NCI-H82 treated with DMSO at 0.1 percent for 48 hours (cell line): ENCODE data around the gene PIGU.
A peak's percentile ranks its signal among the peaks of the same experiment; 100 is the strongest.
"Not testable (repeated sequence)": the region's sequence is repeated elsewhere in the genome, so short reads cannot be mapped to it uniquely, and the experiment has no call there.

ENCODE experiments used
- DNase-seq: peaks from one replicate; lab custom pipeline; 2025; ENCODE audit not compliant: unreplicated experiment; lab: John Stamatoyannopoulos, UW

The PIGU gene

GRCh38 chr20:34537651-34538050 is 139.2 kb downstream of the PIGU start:
- no peak for DNase-seq

- peak; percentile 11 for DNase-seq
These were observed 140.0 kb downstream of the PIGU start for GRCh38 chr20:34536798-34537394.

GRCh38 chr20:34535857-34536256 is 141.0 kb downstream of the PIGU start:
- no peak for DNase-seq

- DNase-seq, result no peak
These were observed 141.5 kb downstream of the PIGU start for GRCh38 chr20:34535301-34535840.

GRCh38 chr20:34534391-34535165 is 142.3 kb downstream of the PIGU start:
- no peak for DNase-seq

DNA sequence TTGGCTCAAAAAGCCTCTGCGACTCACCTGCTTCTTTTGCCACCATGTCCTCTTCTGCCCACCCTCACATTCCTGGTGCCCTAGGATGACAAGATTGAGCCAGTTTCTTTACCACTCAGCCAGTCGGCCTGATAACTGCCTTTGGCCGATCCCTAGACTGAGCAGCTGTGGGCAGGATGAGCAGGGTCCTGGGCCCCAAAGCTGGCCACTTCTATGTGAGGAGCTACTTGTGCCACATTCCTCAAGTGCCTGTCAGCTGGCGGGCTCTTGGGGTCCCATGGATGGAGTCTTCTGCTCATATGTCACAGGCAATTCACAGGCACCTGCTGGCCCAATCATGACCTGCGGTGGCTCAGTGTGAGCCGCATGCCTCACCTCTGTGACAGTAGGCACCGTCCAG is 144.1 kb downstream of the PIGU start:
- no peak for DNase-seq

DNA sequence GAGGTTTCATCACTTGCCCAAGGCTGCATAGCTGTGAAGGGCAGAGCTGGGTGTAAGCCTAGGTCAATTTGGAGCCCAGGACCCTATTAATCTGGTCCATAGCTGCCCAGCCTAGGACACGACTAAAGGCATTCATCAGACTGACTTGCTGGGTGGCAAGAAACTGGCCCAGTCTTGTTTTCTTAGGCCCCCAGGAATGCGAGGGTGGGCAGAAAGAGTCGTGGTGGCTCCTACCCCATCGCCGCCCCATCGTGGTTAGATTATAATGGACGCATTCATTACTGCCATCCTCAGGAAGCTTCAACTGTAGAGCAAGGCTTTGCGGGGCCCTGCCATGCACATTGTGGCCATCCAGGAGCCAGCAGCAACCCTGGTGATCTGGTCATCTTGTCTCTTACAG is 144.6 kb downstream of the PIGU start:
- no peak for DNase-seq

DNA sequence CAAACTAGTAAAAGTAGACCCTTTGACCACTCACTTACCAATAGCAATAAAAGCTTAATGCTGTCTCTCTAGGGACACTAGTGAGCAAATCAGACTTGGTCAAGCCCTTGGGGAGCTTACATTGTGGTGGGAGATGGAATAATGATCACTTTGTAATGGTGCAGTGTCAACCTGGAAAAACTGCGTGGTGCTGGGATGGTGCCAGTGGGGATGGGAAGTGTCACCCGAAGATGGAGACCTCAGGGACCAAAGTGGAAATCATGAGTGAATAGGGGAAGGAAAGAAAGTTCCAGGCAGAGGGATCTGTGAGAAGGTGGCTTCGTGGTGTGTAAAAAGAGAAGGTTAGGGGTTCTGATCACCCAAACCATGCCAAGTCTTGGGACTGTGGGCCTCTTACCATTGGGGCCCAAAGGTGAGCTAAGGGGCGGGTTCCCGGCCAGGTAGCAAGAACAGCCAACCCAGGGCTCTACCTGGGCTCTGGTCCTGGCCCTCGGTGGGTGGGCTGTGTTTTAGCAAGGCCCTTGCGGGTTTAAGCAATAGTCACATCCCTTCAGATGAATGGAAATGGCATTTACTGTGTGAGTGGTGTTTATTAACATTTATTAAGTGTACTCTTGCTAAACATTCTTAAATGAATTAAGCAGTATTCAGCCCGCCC is 145.2 kb downstream of the PIGU start:
- DNase-seq, result no peak

DNA sequence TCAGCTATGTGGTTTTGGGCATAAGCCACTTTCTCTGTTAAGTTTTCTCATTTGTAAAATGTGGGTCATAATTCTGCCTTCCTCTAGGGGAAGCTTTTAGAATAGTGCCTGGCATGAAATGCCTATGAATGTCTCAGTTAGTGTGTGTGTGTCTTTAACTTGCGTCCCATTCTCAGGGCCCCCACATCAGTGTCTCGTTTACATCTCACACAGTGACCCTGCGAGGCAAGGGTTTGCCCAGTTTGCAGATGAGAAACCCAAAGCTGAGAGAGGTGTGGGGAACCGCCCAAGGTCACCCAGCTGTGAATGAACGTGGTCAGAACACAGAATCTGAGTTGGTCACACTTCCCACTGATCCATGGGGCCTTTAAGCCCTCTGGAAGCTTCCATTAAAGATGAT is 146.6 kb downstream of the PIGU start:
- DNase-seq, result no peak

- no peak for DNase-seq
These were observed 147.2 kb downstream of the PIGU start for GRCh38 chr20:34529742-34530141.

GRCh38 chr20:34528921-34529297 is 148.0 kb downstream of the PIGU start:
- no peak for DNase-seq

DNA sequence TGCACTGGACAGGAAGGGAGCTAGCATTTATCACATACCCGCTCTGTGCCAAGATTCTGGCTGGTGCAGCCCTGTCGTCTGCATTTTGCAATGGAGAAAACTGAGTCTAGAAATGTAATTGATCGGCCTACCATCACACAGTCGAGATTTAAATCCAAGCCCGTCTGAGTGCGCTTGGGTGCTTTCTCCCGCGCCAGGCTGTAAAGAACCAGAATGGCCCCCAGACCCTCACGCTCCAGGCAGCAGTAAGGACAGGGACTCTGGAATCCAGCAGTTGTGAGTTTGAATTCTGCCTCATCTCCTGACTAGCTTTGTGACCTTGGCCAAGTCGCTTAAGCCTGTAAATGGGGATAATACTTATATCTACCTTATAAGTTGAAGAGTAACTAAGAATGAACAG is 149.9 kb downstream of the PIGU start:
- DNase-seq, result no peak

DNA sequence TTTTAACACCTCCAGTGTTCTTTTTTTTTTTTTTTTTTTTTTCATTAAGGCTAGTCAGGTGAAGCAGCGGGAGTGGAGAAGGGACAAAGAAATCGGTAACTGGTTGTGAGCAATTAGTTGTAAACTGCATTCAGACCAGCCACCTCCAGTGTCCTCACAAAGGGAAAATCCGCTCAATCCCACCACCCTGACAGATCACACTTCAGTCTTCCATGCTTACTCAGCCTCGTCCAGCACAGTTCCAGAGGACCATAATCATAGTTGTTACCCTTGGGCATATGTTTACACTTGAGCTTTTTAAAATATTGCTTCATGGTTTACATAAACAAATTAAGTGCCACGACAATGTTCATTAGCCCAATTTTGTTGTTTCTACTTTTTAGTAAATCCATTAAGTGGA is 150.4 kb downstream of the PIGU start:
- DNase-seq, result no peak

DNA sequence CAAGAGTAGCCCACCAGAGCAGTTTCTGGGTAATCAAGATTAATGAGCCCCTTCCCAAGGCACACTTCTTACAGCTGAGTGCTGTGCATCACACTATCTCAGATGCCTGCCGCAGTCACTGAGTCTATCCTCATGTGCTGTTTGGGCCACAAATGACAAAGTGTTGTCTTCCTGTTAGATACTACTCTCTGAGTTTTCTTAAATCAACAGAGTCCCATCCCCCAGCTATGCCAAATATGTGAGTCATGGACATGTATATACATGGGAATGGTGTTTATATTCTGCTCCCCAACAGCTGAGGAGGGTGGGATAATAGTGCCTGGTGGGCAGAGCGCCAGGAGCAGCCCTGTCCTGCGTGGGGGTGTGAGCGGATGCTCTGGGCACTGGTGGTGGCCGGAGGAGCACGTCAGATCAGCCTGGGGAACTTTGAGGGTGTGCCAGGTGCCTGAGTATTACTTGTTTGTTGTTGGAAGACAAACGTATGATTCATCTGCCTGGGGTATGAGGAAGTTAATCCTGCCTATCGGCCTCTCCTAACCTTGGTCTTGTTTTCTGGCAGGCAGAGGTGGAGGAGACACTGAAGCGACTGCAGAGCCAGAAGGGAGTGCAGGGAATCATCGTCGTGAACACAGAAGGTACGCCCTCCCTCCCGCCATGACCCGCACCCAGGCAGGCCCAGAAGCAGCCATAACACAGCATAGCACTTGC is 151.0 kb downstream of the PIGU start:
- no peak for DNase-seq

- no peak for DNase-seq
These were observed 151.6 kb downstream of the PIGU start for GRCh38 chr20:34525342-34525708.

DNA sequence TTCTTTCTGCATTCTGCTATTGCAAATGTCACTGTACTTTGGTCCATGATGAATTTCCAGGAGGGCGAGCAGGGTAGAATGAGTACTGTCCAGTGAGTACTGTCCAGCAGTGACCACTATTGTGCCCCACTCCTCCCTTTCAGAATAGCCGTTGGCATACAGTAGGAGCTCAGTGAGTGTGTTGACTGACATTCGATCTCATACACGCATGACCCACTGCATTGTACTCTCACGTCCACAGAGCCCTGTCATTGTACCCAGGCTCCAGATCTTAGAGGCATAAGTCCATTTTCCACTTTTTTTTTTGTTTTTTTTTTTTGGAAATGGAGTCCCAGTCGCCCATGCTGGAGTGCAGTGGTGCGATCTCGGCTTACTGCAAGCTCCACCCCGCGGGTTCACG is 152.5 kb downstream of the PIGU start:
- no peak for DNase-seq

DNA sequence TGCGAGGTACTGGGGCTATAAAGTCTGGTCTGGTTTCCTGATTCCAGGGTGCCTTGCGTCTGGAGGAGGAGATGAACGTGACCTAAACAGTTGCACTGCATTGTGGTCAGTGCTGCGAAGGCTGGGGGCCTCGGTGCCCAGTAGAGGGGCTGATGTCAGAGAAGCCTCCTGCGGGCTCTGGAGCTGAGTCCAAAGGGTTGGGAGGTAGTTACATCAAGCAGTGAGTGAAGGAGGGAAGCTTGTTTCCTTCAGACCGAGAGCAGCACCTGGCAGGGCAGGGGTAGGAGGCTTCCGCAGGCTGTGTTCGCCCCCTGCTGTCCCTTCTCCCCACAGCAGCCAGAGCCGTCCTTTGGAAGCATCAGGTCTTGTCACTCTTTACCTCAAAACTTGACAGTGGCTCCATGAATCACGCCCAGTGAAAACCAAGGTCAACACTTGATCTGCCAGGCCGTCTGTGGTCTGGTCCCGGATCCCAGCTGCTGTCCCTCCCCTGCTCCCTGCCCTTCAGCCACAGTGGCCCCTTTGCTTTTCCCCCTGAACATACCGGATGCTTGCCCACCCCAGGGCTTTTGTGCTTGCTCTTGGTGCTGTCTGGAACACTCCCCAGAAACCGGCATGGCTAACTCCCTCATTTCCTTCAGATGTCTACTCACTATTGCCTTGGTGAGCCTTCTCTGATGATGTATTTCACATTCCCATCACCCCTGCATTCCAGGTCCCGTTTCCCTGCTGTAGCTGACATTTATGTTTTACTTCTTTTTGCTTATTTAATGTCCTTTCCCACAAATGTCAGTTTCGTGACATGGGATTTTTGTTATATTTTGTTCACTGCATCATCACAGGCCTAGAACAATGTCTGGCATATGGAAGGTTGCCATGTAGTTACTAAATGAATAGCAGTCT is 153.7 kb downstream of the PIGU start:
- DNase-seq, result peak; percentile 30

- not testable (repeated sequence) for DNase-seq
These were observed 157.1 kb downstream of the PIGU start for GRCh38 chr20:34519841-34520240.

- DNase-seq, result not testable (repeated sequence)
These were observed 158.0 kb downstream of the PIGU start for GRCh38 chr20:34518863-34519262.

- no peak for DNase-seq
These were observed 159.8 kb downstream of the PIGU start for GRCh38 chr20:34517114-34517505.
